Sigmoid colon (tissue), 4 donors: ENCODE results near the gene MUC20.
"Not testable (repeated sequence)": the region's sequence is repeated elsewhere in the genome, so short reads cannot be mapped to it uniquely, and the experiment has no call there.

Source experiments
- CTCF ChIP-seq, 4 experiments: fragments of 450-650 bp in 3 of 4; fragments of 200-600 bp in 1 of 4; IDR thresholded peaks; one replicate each; pipeline ENCODE4 v1.5.1; 2016 to 2019; ENCODE audit warnings: antibody characterized with exemption in 4 of 4, mild to moderate bottlenecking in 3 of 4, moderate library complexity in 2 of 4
- EP300 ChIP-seq, 4 donors: sonication (generic); formaldehyde crosslinking; IDR thresholded peaks; one replicate each; pipeline ENCODE4 v1.6.1; 2017; ENCODE audit warnings: antibody characterized with exemption in 4 of 4
- POLR2A ChIP-seq, 2 donors: fragments of 450-650 bp; IDR thresholded peaks; one replicate each; pipeline ENCODE4 v1.6.1; 2016; ENCODE audit warnings: antibody characterized with exemption in 2 of 2, mild to moderate bottlenecking in 2 of 2, moderate library complexity in 2 of 2
- POLR2AphosphoS5 ChIP-seq, 4 donors: sonication (generic); formaldehyde crosslinking; IDR thresholded peaks; one replicate each; pipeline ENCODE4 v1.6.1; 2017; ENCODE audit warnings: antibody characterized with exemption in 4 of 4

- TF ChIP-seq CTCF, POLR2AphosphoS5, POLR2A, EP300 (IDR thresholded peaks at IDR 0.05): not testable (repeated sequence)
These were observed 9.5 kb upstream of the MUC20 start for GRCh38 chr3:195711091-195711812.
